Chondrocyte (in vitro differentiated cells): ENCODE measurements around the gene ATP1A1. TPM values are rescaled to one million over a fixed set of nuclear protein-coding genes. Genes with fewer than 3 reads are reported as not detected.

Source experiments
- DNase-seq: peaks from one replicate; pipeline ENCODE4 v3.0.0; 2021; ENCODE audit warnings: mixed read lengths, low spot score
- H3K27ac Mint-ChIP-seq: one replicate; pipeline ENCODE4 v1.8.0; 2021; ENCODE audit warnings: mild to moderate bottlenecking, moderate library complexity, mixed read lengths; ENCODE audit not compliant: unreplicated experiment
- H3K27me3 Mint-ChIP-seq: 2 replicates; pipeline ENCODE4 v1.8.0; 2021; ENCODE audit warnings: low read depth, mixed read lengths
- H3K36me3 Mint-ChIP-seq: 2 replicates; pipeline ENCODE4 v1.8.0; 2021; ENCODE audit warnings: low read depth, mixed read lengths
- H3K4me1 Mint-ChIP-seq: 2 replicates; pipeline ENCODE4 v1.8.0; 2021; ENCODE audit warnings: low read depth, mild to moderate bottlenecking, mixed read lengths
- H3K4me3 Mint-ChIP-seq: one replicate; pipeline ENCODE4 v1.8.0; 2021; ENCODE audit warnings: mild to moderate bottlenecking, moderate library complexity, mixed read lengths; ENCODE audit not compliant: unreplicated experiment
- H3K9me3 Mint-ChIP-seq: 2 replicates; pipeline ENCODE4 v1.8.0; 2021; ENCODE audit warnings: low read depth, mixed read lengths
- total RNA-seq: library from RNA; stranded (reverse); gene quantifications from 3 replicates; pipeline ENCODE4 v1.2.1, GENCODE V29; 2021
- TF ChIP-seq, protein P1 (sequence below): fragments of 200-600 bp; sonication (generic); IDR thresholded peaks from 2 replicates; pipeline ENCODE4 v1.5.0; 2021; ENCODE audit warnings: antibody characterized with exemption, mild to moderate bottlenecking, moderate library complexity

ATP1A1 gene
- total RNA-seq, 1 donor from 2014 or later: 188 TPM

DNA sequence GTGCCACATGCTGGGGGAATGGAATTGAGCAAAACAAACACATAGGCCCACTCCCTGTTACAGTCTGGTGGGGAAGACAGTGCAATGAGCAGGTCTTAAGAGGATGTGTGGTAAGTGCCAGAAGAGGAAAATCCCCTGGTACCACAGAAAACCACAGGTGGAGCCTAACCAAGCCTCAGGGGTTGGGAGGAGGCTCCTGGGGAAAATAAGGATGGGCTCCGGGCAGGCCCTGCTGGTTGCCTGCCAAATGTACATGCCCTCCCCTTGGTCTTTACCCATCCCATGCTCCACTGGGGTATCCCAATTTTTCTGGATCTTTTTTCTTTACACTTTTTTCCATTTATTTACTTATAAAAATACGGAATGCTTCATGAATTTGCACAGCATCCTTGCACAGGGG is 40.4 kb downstream of the ATP1A1 start:
- no peak for DNase-seq
- Mint-ChIP-seq H3K4me1 (peaks cover 23% of the 10 kb centered on the region), H3K9me3 (no peaks in the 10 kb centered on the region), H3K4me3 (no peak overlapping the region), H3K27me3 (no peaks in the 10 kb centered on the region), H3K27ac (no peak overlapping the region), H3K36me3 (no peaks in the 10 kb centered on the region)
- TF ChIP-seq, protein P1, sequence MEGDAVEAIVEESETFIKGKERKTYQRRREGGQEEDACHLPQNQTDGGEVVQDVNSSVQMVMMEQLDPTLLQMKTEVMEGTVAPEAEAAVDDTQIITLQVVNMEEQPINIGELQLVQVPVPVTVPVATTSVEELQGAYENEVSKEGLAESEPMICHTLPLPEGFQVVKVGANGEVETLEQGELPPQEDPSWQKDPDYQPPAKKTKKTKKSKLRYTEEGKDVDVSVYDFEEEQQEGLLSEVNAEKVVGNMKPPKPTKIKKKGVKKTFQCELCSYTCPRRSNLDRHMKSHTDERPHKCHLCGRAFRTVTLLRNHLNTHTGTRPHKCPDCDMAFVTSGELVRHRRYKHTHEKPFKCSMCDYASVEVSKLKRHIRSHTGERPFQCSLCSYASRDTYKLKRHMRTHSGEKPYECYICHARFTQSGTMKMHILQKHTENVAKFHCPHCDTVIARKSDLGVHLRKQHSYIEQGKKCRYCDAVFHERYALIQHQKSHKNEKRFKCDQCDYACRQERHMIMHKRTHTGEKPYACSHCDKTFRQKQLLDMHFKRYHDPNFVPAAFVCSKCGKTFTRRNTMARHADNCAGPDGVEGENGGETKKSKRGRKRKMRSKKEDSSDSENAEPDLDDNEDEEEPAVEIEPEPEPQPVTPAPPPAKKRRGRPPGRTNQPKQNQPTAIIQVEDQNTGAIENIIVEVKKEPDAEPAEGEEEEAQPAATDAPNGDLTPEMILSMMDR: no peak

DNA sequence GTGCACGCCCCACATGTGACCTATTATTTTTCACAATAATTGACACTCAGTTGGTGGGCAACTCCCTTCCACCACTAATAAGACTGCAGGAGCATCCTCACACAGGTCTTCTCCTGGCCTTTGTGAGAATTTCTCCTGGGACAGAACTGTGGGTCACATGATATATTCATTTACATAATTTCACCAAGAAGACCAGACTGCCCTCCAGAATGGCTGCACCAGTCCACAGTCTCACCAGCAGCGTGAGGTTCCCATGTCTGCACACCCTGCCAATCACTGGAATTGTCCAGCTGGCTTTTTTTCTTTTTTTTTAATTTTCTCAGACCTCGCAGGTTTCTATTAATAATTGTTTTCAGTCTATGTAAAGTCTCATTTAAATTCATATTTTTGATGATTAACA is 41.3 kb downstream of the ATP1A1 start:
- H3K4me1 Mint-ChIP-seq: peaks cover 29% of the 10 kb centered on the region
- TF ChIP-seq, protein P1: no peak
- no peaks in the 10 kb centered on the region for H3K36me3 Mint-ChIP-seq
- H3K4me3 Mint-ChIP-seq: no peak overlapping the region
- no peaks in the 10 kb centered on the region for H3K9me3 Mint-ChIP-seq
- no peak overlapping the region for H3K27ac Mint-ChIP-seq
- no peak for DNase-seq
- H3K27me3 Mint-ChIP-seq: no peaks in the 10 kb centered on the region

DNA sequence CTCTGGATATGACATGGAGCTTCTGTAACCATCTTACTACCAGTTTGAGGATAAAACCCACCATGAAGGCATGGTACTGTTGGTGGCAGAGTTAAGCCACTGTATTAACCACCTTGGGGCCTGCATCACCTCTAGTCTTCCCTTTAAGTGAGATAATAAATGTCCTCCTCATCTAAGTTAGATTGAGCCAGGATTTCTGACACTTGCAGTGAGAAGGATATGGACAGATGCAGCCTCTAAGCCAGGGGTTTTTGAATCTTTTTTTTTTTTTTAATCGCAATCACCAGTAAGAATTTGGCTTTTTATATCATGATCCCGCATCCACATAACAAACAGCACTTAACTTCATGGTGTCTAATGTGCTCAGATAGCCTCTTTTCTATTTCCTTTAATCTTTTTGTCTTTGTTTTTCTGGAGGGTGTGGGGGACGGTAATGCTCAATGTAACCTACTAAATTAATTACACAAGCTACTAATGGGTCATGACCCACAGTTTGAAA is 42.2 kb downstream of the ATP1A1 start:
- Mint-ChIP-seq H3K9me3 (no peaks in the 10 kb centered on the region), H3K27me3 (no peaks in the 10 kb centered on the region), H3K36me3 (no peaks in the 10 kb centered on the region), H3K4me1 (peaks cover 29% of the 10 kb centered on the region), H3K4me3 (no peak overlapping the region), H3K27ac (no peak overlapping the region)
- DNase-seq: no peak
- TF ChIP-seq, protein P1: no peak

DNA sequence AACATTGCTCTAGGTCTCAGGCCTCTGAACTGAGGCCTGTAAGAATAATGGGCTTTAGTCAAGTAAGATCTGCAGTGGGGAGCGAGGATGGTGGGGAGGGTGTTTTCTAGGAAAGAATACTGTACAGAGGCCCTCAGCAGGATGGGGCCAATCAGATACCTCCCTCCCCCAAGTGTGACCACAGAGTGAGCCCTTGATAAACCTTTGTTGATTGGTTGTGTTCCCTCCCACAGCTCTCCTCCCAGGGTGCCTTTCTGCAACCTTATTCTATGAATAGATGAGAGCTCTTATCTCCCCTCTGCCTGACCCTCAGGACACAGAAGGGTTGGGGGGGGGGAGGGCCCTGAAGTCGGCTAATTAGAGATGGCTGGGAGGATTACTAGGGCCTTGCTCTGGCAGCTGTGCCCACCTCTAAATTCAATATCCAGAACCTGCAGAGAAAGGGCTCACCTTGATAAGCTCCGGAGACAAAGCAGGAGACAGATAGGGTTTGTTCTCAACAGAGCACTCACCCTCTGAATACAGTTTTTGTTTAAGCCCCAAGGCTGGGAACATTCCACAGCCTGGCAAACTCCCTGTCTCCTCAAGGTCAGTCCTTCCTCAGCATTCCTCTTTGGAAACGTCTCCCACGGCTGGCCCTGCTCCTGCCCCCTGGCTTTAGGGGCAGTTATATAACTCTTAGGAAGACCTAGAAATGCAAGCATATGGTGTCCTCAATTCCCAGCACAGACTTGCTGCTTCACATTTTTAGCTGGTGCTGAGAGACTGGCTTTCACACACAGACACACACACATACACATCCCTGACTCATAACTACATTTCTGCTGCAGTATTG is 42.9 kb downstream of the ATP1A1 start:
- H3K27ac Mint-ChIP-seq: no peak overlapping the region
- H3K27me3 Mint-ChIP-seq: no peaks in the 10 kb centered on the region
- no peaks in the 10 kb centered on the region for H3K36me3 Mint-ChIP-seq
- DNase-seq: no peak
- TF ChIP-seq, protein P1: peak; percentile 42
- peaks cover 29% of the 10 kb centered on the region for H3K4me1 Mint-ChIP-seq
- no peak overlapping the region for H3K4me3 Mint-ChIP-seq
- H3K9me3 Mint-ChIP-seq: no peaks in the 10 kb centered on the region

DNA sequence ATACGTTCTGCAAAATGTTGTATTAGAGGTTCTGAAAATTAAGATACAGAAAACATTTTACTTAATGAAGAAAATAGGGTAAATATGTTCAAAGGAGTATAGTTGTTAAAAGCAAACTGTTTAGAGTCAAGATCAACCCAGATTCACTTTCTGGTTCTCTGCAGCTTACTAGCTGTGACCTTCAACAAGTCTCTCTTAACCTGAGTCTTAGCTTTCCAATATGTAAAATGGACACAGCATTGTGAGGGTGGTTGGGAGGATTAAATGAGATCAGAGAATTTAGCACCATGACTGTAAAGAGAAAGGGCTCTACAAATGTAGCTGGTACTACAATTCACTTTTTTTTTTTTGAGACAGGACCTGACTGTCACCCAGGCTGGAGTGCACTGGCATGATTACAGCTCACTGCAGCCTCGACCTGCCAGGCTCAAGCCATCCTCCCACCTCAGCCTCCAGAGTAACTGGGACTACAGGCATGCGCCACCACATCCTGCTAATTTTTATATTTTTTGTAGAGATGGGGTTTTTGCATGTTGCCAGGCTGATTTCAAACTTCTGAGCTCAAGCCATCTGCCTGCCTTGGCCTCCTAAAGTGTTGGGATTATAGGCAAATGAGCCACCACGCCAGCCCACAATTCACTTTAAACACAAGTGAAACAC is 43.9 kb downstream of the ATP1A1 start:
- TF ChIP-seq, protein P1: no peak
- Mint-ChIP-seq H3K27ac (no peak overlapping the region), H3K9me3 (no peaks in the 10 kb centered on the region), H3K4me3 (peak overlapping the region; percentile 83), H3K36me3 (no peaks in the 10 kb centered on the region), H3K4me1 (peaks cover 26% of the 10 kb centered on the region), H3K27me3 (no peaks in the 10 kb centered on the region)
- DNase-seq: no peak
